T-cell (primary cell): ENCODE data around the gene GOLGA6D. TPM values are rescaled to one million over a fixed set of nuclear protein-coding genes. Genes with fewer than 3 reads are reported as not detected.
"Not testable (repeated sequence)": the region's sequence is repeated elsewhere in the genome, so short reads cannot be mapped to it uniquely, and the experiment has no call there.

Source experiments
- ATAC-seq, 4 experiments: fragments of 200-7000 bp in 3 of 4; fragments of 150-1000 bp in 1 of 4; cut with Tn5 transposase; replicated peaks in 1 of 4; 1 replicate in 3 of 4; 2 replicates in 1 of 4; pipeline ENCODE4 v1.10.0; 2021; ENCODE audit warnings: moderate library complexity in 3 of 4, mild to moderate bottlenecking in 2 of 4, moderate number of reproducible peaks in 1 of 4
- CTCF ChIA-PET, 2 donors: fragments of 300-600 bp; sonication (Branson Sonifier 250); formaldehyde crosslinking; loops; one replicate each; lab custom pipeline; 2022; ENCODE audit warnings: antibody characterized with exemption in 2 of 2; lab: Charles Lee
- POLR2A ChIA-PET, 2 donors: fragments of 300-600 bp; sonication (Branson Sonifier 250); formaldehyde crosslinking; loops; one replicate each; lab custom pipeline; 2022; ENCODE audit warnings: antibody characterized with exemption in 2 of 2; lab: Charles Lee
- DNase-seq, 35 experiments: peaks; one replicate each; pipeline versions ENCODE4 v3.0.0 to v3.0.0-alpha.2; 2013 to 2023
- H3K27ac ChIP-seq: one replicate; pipeline ENCODE4 v1.5.1; 2013; ENCODE audit warnings: low read length
- H3K27me3 ChIP-seq, 2 experiments: replicated peaks in 1 of 2; 1 replicate in 1 of 2; 2 replicates in 1 of 2; pipeline versions ENCODE4 v1.6.1 to v1.7.0; 2013; ENCODE audit warnings: low read length in 1 of 2, mixed read lengths in 1 of 2; ENCODE audit not compliant: control insufficient read depth in 2 of 2, insufficient read depth in 2 of 2; ENCODE audit errors: extremely low read depth in 1 of 2
- H3K36me3 ChIP-seq, 2 donors: 1 replicate in 1 of 2; 2 replicates in 1 of 2; pipeline versions ENCODE4 v1.6.1 to v1.7.0; 2013; ENCODE audit warnings: low read length in 1 of 2; ENCODE audit not compliant: control insufficient read depth in 2 of 2, insufficient read depth in 1 of 2; ENCODE audit errors: extremely low read depth in 1 of 2
- H3K4me1 ChIP-seq, 2 experiments: 1 replicate in 1 of 2; 2 replicates in 1 of 2; pipeline versions ENCODE4 v1.6.1 to v1.7.0; 2013; ENCODE audit warnings: low read length in 2 of 2, mixed read lengths in 1 of 2; ENCODE audit not compliant: insufficient read depth in 2 of 2, control insufficient read depth in 1 of 2; ENCODE audit errors: extremely low read depth in 1 of 2
- H3K4me3 ChIP-seq, 2 donors: 1 replicate in 1 of 2; 2 replicates in 1 of 2; pipeline versions ENCODE4 v1.5.1 to v1.7.0; 2013; ENCODE audit warnings: mild to moderate bottlenecking in 2 of 2, low read length in 1 of 2, moderate library complexity in 1 of 2; ENCODE audit not compliant: control insufficient read depth in 1 of 2; ENCODE audit errors: extremely low read depth in 1 of 2
- H3K9me3 ChIP-seq: 2 replicates; pipeline ENCODE4 v1.7.0; 2013
- H3K27ac Mint-ChIP-seq, 2 donors: one replicate each; pipeline ENCODE4 v1.8.0; 2020 to 2021; ENCODE audit warnings: mild to moderate bottlenecking in 2 of 2, mixed read lengths in 2 of 2
- H3K27me3 Mint-ChIP-seq, 2 donors: one replicate each; pipeline ENCODE4 v1.8.0; 2021 to 2022; ENCODE audit warnings: mixed read lengths in 2 of 2
- H3K36me3 Mint-ChIP-seq: one replicate; pipeline ENCODE4 v1.8.0; 2021; ENCODE audit warnings: mixed read lengths
- H3K4me1 Mint-ChIP-seq, 3 donors: one replicate each; pipeline ENCODE4 v1.8.0; 2020 to 2022; ENCODE audit warnings: mixed read lengths in 3 of 3, mild to moderate bottlenecking in 1 of 3
- H3K4me3 Mint-ChIP-seq, 3 donors: one replicate each; pipeline ENCODE4 v1.8.0; 2020 to 2022; ENCODE audit warnings: mild to moderate bottlenecking in 3 of 3, mixed read lengths in 3 of 3, moderate library complexity in 3 of 3
- H3K9me3 Mint-ChIP-seq, 3 donors: one replicate each; pipeline ENCODE4 v1.8.0; 2020 to 2022; ENCODE audit warnings: mixed read lengths in 3 of 3
- WGBS: methylation state at CpG from one replicate; pipeline ENCODE4 v1.1.5; 2013; ENCODE audit warnings: missing lambda C conversion rate; ENCODE audit not compliant: insufficient coverage; 5-methylcytosine and 5-hydroxymethylcytosine counted together
- total RNA-seq, 35 experiments: library from RNA in 6 of 35; stranded (reverse) in 6 of 35; fragments of 120-200 nt in 1 of 35; gene quantifications; one replicate each; pipeline versions ENCODE4 v1.2.1 to v1.2.4 and lab custom pipeline; 2013 to 2026

GOLGA6D gene
- total RNA-seq, 5 donors from 2014 or later (not counting 1 experiment from before 2014, with no cell fraction given), result 0.13 to 0.15 TPM; not detected in 3

DNA sequence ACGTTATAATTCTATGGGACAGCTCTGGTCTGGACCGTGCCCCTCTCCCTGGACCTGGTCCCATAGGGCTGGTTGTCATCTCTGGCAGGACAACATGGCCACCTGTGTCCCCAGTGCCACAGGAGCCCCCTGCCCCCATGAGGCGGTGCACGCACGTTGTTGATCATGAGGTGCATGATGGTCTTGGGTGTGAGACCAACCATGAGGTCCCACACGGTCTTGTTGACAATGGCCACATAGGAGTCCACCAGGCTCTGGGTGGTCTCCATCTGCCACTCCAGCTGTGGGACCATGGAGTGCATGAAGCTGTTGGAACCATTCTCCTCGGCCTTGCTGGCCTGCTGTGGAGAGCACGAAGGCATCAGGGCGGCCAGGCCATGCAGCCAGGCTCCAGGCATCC is 19.7 kb downstream of the GOLGA6D start:
- Histone ChIP-seq H3K27ac (no peak overlapping the region), H3K4me3 (no peak overlapping the region), H3K4me1 (no peaks in the 10 kb centered on the region), H3K27me3 (peaks cover 0 to 13% of the 10 kb centered on the region in 2 experiments), H3K36me3 (no peaks in the 10 kb centered on the region), H3K9me3 (no peaks in the 10 kb centered on the region)
- H3K4me3 Mint-ChIP-seq, result no peak overlapping the region
- CTCF ChIA-PET, result no interaction called here
- no peak for DNase-seq
- no peaks in the 10 kb centered on the region for H3K4me1 Mint-ChIP-seq
- POLR2A ChIA-PET, result no interaction called here
- peaks cover 28% of the 10 kb centered on the region in 2 donors for H3K27me3 Mint-ChIP-seq
- H3K27ac Mint-ChIP-seq, result no peak overlapping the region
- no peaks in the 10 kb centered on the region for H3K9me3 Mint-ChIP-seq
- ATAC-seq, result no peak
- H3K36me3 Mint-ChIP-seq, result no peaks in the 10 kb centered on the region
- WGBS, result 71% methylated on average over 7 of the region's 9 CpGs

DNA sequence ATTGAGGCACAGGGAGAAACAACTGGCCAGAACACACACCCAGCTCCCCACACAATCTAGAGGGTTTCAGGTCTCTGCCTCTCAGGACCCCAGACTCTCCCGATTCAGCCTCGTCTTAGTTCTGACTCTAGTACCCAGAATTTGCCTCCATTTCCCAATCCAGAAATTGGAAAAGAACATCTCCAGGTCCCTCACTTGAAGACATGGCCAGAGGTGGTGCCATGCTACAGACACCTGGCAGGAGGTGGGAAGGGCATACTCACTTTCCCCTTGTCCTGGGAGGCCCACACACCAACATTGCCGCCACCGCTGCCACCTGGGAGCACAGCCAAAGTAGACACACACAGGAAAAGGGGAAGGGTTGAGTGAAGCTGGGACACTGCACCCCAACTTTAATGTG is 20.1 kb downstream of the GOLGA6D start:
- H3K27ac ChIP-seq, H3K4me3 Mint-ChIP-seq, H3K4me3 ChIP-seq, H3K9me3 ChIP-seq, POLR2A ChIA-PET, H3K4me1 ChIP-seq, H3K27ac Mint-ChIP-seq, H3K36me3 Mint-ChIP-seq, CTCF ChIA-PET, H3K9me3 Mint-ChIP-seq, H3K4me1 Mint-ChIP-seq, DNase-seq, H3K36me3 ChIP-seq, ATAC-seq: not testable (repeated sequence)
- WGBS, result no CpG with 5 or more reads among the region's 4 CpGs
- peaks cover 31 to 33% of the 10 kb centered on the region in 2 donors for H3K27me3 Mint-ChIP-seq
- H3K27me3 ChIP-seq, result peaks cover 0 to 14% of the 10 kb centered on the region in 2 experiments

DNA sequence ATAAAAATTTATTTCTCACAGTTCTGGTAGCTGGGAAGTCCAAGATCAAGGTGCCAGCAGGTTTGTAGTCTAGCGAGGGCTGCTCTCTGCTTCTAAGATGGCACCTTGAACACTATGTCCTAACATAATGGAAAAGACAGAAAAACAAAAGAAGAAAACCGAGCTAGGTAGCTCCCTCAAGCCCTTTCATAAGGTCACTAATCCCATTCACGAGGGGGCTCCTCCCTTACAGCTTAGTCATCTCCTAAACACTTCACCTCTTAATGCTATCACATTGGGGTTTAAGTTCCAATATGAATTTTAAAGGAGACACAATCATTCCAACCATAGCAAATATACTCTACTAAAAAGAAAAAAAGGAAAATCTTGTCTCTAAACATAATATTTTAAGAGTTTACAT is 23.6 kb downstream of the GOLGA6D start:
- no peaks in the 10 kb centered on the region for H3K9me3 Mint-ChIP-seq
- H3K36me3 Mint-ChIP-seq, result no peaks in the 10 kb centered on the region
- H3K27ac Mint-ChIP-seq, result no peak overlapping the region
- no peak for ATAC-seq
- Histone ChIP-seq H3K27me3 (peaks cover 0 to 24% of the 10 kb centered on the region in 2 experiments), H3K4me3 (no peak overlapping the region), H3K9me3 (no peaks in the 10 kb centered on the region), H3K36me3 (no peaks in the 10 kb centered on the region), H3K27ac (no peak overlapping the region), H3K4me1 (no peaks in the 10 kb centered on the region)
- WGBS, result no CpG with 5 or more reads among the region's 3 CpGs
- CTCF ChIA-PET, result interaction anchor here (0.6 kb wide), 2 partner anchors 551 to 659 kb away, joined by 3 to 7 read pairs; no protein-coding TSS in a partner anchor
- no peak for DNase-seq
- H3K4me3 Mint-ChIP-seq, result no peak overlapping the region
- H3K27me3 Mint-ChIP-seq, result peaks cover 44 to 45% of the 10 kb centered on the region in 2 donors
- POLR2A ChIA-PET, result no interaction called here
- no peaks in the 10 kb centered on the region for H3K4me1 Mint-ChIP-seq

DNA sequence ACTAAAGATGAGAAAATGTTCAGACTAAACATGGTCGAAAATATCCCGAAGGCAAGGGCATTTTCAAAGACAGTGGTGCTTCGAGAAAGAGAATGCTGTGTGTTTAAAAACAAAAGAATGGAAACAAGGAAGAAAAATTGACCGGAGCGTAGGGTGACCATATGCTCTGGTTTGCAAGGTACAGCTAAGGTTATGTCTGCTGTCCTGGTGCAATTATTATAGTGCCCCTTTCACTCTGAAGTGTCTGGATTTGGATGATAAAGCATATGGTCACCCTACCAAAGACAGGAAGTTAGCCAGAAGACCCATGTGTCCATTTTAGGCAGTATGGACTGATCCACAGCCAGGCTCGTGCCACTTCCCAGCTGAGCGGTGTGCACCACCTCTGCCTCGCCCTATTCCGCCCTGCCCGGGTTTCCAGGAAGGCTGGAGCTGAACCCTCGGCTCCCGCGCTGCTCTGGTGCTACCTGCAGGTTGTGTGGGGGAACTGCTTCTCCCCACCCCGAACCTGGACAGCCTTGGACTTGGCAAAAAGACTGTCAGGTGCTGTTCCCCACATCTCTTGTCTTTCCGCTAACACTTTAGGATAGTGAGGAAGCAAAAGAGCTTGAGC is 25.2 kb downstream of the GOLGA6D start:
- ATAC-seq, result no peak
- H3K4me3 ChIP-seq, result no peak overlapping the region
- H3K27ac Mint-ChIP-seq, result no peak overlapping the region
- peaks cover 44 to 45% of the 10 kb centered on the region in 2 donors for H3K27me3 Mint-ChIP-seq
- no peak overlapping the region for H3K4me3 Mint-ChIP-seq
- WGBS, result 43% methylated on average over 13 of the region's 15 CpGs
- ChIA-PET POLR2A (no interaction called here), CTCF (interaction anchor here in 1 of 2 donors (0.5 to 0.6 kb wide), 2 partner anchors 27 to 149 kb away, joined by 3 read pairs; no protein-coding TSS in a partner anchor)
- peaks cover 0 to 5% of the 10 kb centered on the region in 2 experiments for H3K4me1 ChIP-seq
- H3K36me3 ChIP-seq, result no peaks in the 10 kb centered on the region
- no peaks in the 10 kb centered on the region for H3K9me3 ChIP-seq
- peaks cover 0 to 2% (median 0%) of the 10 kb centered on the region in 3 donors for H3K4me1 Mint-ChIP-seq
- no peaks in the 10 kb centered on the region for H3K9me3 Mint-ChIP-seq
- peaks cover 0 to 21% of the 10 kb centered on the region in 2 experiments for H3K27me3 ChIP-seq
- no peak overlapping the region for H3K27ac ChIP-seq
- DNase-seq, result peak in 3 of 35 experiments; percentile 4 to 15 (median 9)
- no peaks in the 10 kb centered on the region for H3K36me3 Mint-ChIP-seq

DNA sequence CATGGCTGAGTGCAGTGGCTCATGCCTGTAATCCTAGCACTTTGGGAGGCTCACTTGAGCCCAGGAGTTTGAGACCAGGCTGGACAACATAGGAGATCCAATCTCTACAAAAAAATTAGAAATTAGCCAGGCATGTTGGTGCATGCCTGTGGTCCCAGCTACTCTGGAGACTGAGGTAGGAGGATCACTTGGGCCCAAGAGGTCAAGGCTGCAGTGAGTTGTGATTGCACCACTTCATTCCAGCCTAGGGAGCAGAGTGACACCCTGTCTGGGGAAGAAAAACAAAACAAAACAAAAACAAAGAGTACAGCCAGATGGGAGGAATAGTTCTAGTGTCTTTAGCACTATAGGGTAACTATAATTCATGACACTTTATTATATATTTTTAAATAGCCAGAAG is 27.1 kb downstream of the GOLGA6D start:
- CTCF ChIA-PET, result no interaction called here
- H3K4me1 Mint-ChIP-seq, result peaks cover 0 to 2% (median 0%) of the 10 kb centered on the region in 3 donors
- H3K9me3 Mint-ChIP-seq, result no peaks in the 10 kb centered on the region
- H3K27ac Mint-ChIP-seq, result no peak overlapping the region
- Histone ChIP-seq H3K36me3 (no peaks in the 10 kb centered on the region), H3K9me3 (no peaks in the 10 kb centered on the region), H3K27ac (no peak overlapping the region), H3K27me3 (peaks cover 0 to 21% of the 10 kb centered on the region in 2 experiments), H3K4me3 (no peak overlapping the region), H3K4me1 (peaks cover 0 to 6% of the 10 kb centered on the region in 2 experiments)
- no peak for ATAC-seq
- DNase-seq, result no peak
- H3K36me3 Mint-ChIP-seq, result no peaks in the 10 kb centered on the region
- POLR2A ChIA-PET, result no interaction called here
- peaks cover 34 to 37% of the 10 kb centered on the region in 2 donors for H3K27me3 Mint-ChIP-seq
- H3K4me3 Mint-ChIP-seq, result no peak overlapping the region

DNA sequence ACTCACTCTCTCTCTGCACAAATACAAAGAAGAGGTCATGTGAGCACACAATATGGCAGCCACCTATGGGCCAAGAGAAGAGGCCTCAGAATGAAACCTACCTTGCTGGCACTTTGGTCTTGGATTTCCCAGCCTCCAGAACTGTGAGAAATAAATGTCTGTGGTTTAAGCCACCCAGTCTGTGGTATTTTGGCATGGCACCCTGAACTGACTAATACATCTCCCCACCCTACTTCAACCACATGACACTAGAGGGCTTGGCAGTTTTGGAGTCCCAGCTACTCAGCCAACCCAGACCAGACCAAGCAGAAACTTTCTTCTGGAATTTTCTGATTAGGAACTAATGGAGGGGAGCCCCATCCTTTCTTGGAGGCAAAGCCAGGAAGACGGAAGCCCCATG is 29.9 kb downstream of the GOLGA6D start:
- not testable (repeated sequence) for H3K4me3 Mint-ChIP-seq

More for the DNA sequence above, 29.9 kb downstream of the GOLGA6D start:
- H3K27ac Mint-ChIP-seq, DNase-seq, POLR2A ChIA-PET, CTCF ChIA-PET, H3K9me3 Mint-ChIP-seq, H3K36me3 Mint-ChIP-seq, H3K4me1 ChIP-seq, H3K4me3 ChIP-seq, H3K27me3 ChIP-seq, ATAC-seq, H3K9me3 ChIP-seq, H3K36me3 ChIP-seq, H3K27ac ChIP-seq, H3K4me1 Mint-ChIP-seq: not testable (repeated sequence)
- 91% methylated on average over 1 of the region's 1 CpG for WGBS
- H3K27me3 Mint-ChIP-seq, result peaks cover 16% of the 10 kb centered on the region in 2 donors
